HUES64 (cell line): ENCODE data around the gene ALKBH6.

Source experiments
- H3K27ac ChIP-seq: 2 replicates; pipeline ENCODE4 v1.7.0; 2013; ENCODE audit warnings: low read depth, low read length, inconsistent platforms
- H3K27me3 ChIP-seq: 2 replicates; pipeline ENCODE4 v1.6.1; 2013; ENCODE audit warnings: mild to moderate bottlenecking, low read length; ENCODE audit not compliant: insufficient read depth
- H3K36me3 ChIP-seq: 2 replicates; pipeline ENCODE4 v1.6.1; 2013; ENCODE audit warnings: mild to moderate bottlenecking, low read length; ENCODE audit not compliant: insufficient read depth
- H3K4me1 ChIP-seq: 2 replicates; pipeline ENCODE4 v1.6.1; 2013; ENCODE audit warnings: mild to moderate bottlenecking, low read length, moderate library complexity; ENCODE audit not compliant: insufficient read depth
- H3K4me3 ChIP-seq: 2 replicates; pipeline ENCODE4 v1.5.1; 2013; ENCODE audit warnings: mild to moderate bottlenecking, low read length, moderate library complexity
- H3K9ac ChIP-seq: 2 replicates; pipeline ENCODE4 v1.6.1; 2013; ENCODE audit warnings: mild to moderate bottlenecking, low read depth, low read length
- H3K9me3 ChIP-seq: 2 replicates; pipeline ENCODE4 v1.6.1; 2013; ENCODE audit warnings: low read depth, low read length; ENCODE audit not compliant: insufficient read depth
- WGBS: fragments of 150-250, 120-280 bp; methylation state at CpG from one replicate; pipeline ENCODE4 v1.1.7; 2013; ENCODE audit warnings: missing lambda C conversion rate; 5-methylcytosine and 5-hydroxymethylcytosine counted together

Gene ALKBH6

GRCh38 chr19:35977446-35978222, 36.4 kb downstream of the ALKBH6 start:
- Histone ChIP-seq H3K9ac (no peak overlapping the region), H3K4me1 (0 out of 2 replicates have a peak, but pooled peaks cover 3% of the 10 kb centered on the region), H3K36me3 (no peaks in the 10 kb centered on the region), H3K27me3 (peaks cover 5% of the 10 kb centered on the region; the same call in 1 of the 2 replicates), H3K4me3 (no peak overlapping the region), H3K9me3 (no peaks in the 10 kb centered on the region), H3K27ac (no peak overlapping the region)
- 60% methylated on average over 14 of the region's 14 CpGs for WGBS

- no peaks in the 10 kb centered on the region for H3K36me3 ChIP-seq
- H3K4me3 ChIP-seq, result no peak overlapping the region
- 44% methylated on average over 5 of the region's 5 CpGs for WGBS
- H3K27me3 ChIP-seq, result no peaks in the 10 kb centered on the region
- no peak overlapping the region for H3K9ac ChIP-seq
- H3K27ac ChIP-seq, result no peak overlapping the region
- H3K4me1 ChIP-seq, result 0 out of 2 replicates have a peak, but pooled peaks cover 3% of the 10 kb centered on the region
- no peaks in the 10 kb centered on the region for H3K9me3 ChIP-seq
These were observed 38.3 kb downstream of the ALKBH6 start for GRCh38 chr19:35975608-35976214.

GRCh38 chr19:35973487-35973886, 40.5 kb downstream of the ALKBH6 start:
- Histone ChIP-seq H3K4me1 (no peaks in the 10 kb centered on the region), H3K9me3 (no peaks in the 10 kb centered on the region), H3K9ac (no peak overlapping the region), H3K4me3 (no peak overlapping the region), H3K27me3 (no peaks in the 10 kb centered on the region), H3K27ac (no peak overlapping the region), H3K36me3 (no peaks in the 10 kb centered on the region)
- 44% methylated on average over 8 of the region's 8 CpGs for WGBS

GRCh38 chr19:35966771-35967170, 47.2 kb downstream of the ALKBH6 start:
- H3K9me3 ChIP-seq, result no peaks in the 10 kb centered on the region
- WGBS, result 85% methylated on average over 3 of the region's 3 CpGs
- H3K4me1 ChIP-seq, result no peaks in the 10 kb centered on the region
- no peak overlapping the region for H3K9ac ChIP-seq
- H3K36me3 ChIP-seq, result no peaks in the 10 kb centered on the region
- H3K27me3 ChIP-seq, result peaks cover 11% of the 10 kb centered on the region; the same call in 1 of the 2 replicates
- no peak overlapping the region for H3K27ac ChIP-seq
- no peak overlapping the region for H3K4me3 ChIP-seq

- Histone ChIP-seq H3K9me3 (no peaks in the 10 kb centered on the region), H3K27me3 (peaks cover 37% of the 10 kb centered on the region), H3K27ac (no peak overlapping the region), H3K4me3 (no peak overlapping the region), H3K4me1 (no peaks in the 10 kb centered on the region), H3K9ac (no peak overlapping the region), H3K36me3 (no peaks in the 10 kb centered on the region)
- WGBS, result 8% methylated on average over 9 of the region's 9 CpGs
These were observed 50.5 kb downstream of the ALKBH6 start for GRCh38 chr19:35963514-35963913.

- H3K27me3 ChIP-seq, result peaks cover 48% of the 10 kb centered on the region
- no peaks in the 10 kb centered on the region for H3K36me3 ChIP-seq
- 92% methylated on average over 7 of the region's 7 CpGs for WGBS
- H3K9ac ChIP-seq, result no peak overlapping the region
- H3K9me3 ChIP-seq, result 0 out of 2 replicates have a peak, but pooled peaks cover 3% of the 10 kb centered on the region
- H3K4me1 ChIP-seq, result no peaks in the 10 kb centered on the region
- no peak overlapping the region for H3K4me3 ChIP-seq
- no peak overlapping the region for H3K27ac ChIP-seq
These were observed 53.5 kb downstream of the ALKBH6 start for GRCh38 chr19:35960432-35960972.

DNA sequence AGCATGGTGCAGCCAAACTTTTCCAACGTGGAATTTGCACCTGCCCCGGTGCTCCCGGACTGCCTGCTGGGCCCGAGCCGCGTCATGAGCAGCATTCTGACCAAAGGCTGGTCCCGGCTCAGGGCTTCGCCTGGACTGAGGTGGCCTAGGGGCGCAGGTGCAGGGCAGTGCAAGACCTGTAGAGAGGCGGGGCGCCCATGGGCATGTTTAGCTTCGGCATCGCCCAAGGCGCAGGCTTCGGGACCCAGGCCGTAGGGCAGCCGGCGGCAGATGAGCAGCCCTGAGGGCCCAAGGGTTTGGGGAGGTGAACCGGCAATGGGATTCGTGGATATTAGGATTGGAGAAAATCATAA, 54.1 kb downstream of the ALKBH6 start:
- H3K27me3 ChIP-seq, result peaks cover 48% of the 10 kb centered on the region
- peak overlapping the region; percentile 32; the same call in 1 of the 2 replicates for H3K4me3 ChIP-seq
- 0 out of 2 replicates have a peak, but pooled peaks cover 3% of the 10 kb centered on the region for H3K9me3 ChIP-seq
- WGBS, result 61% methylated on average over 18 of the region's 20 CpGs
- no peaks in the 10 kb centered on the region for H3K36me3 ChIP-seq
- no peak overlapping the region for H3K27ac ChIP-seq
- H3K9ac ChIP-seq, result no peak overlapping the region
- no peaks in the 10 kb centered on the region for H3K4me1 ChIP-seq
